SH-SY5Y (cell line): Measurements from ENCODE around the gene ASB8.

Experiments
- GATA2 ChIP-seq: IDR thresholded peaks from 2 replicates; pipeline ENCODE4 v1.6.1; 2011; ENCODE audit warnings: mild to moderate bottlenecking, low read depth, low read length
- GATA3 ChIP-seq: IDR thresholded peaks from 2 replicates; pipeline ENCODE4 v1.6.1; 2011; ENCODE audit warnings: low read depth, mild to moderate bottlenecking, low read length, moderate library complexity

ASB8 gene

DNA sequence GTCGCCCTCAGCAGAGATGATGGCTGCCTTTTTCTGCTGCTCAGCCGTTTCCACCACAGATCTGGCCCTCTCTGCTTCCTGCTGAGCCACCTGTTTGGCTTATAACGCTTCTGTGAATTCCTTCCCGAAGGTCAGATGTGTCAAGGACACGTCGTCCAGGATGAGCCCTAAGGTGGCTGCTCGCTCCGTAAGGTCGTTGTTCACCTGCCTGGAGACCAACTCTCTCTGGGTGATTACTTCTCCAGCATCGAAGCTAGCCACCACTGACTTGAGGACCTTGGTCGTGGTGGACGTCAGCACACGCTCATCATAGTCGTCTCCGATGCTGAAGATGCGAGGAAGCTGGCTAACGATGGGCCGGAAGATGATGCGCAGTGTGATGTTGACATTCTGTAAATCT is 11.7 kb upstream of the ASB8 start:
- no peak for TF ChIP-seq GATA3
- TF ChIP-seq GATA2, result no peak

- TF ChIP-seq GATA3 (no peak), GATA2 (no peak)
These were observed 8.0 kb upstream of the ASB8 start for GRCh38 chr12:48165089-48165981.

GRCh38 chr12:48164451-48164850 is 7.1 kb upstream of the ASB8 start:
- TF ChIP-seq GATA2 (no peak), GATA3 (no peak)

GRCh38 chr12:48163150-48163747 is 5.9 kb upstream of the ASB8 start:
- TF ChIP-seq GATA3 (no peak), GATA2 (no peak)

- TF ChIP-seq GATA3 (no peak), GATA2 (no peak)
These were observed 3.5 kb upstream of the ASB8 start for GRCh38 chr12:48160807-48161206.

DNA sequence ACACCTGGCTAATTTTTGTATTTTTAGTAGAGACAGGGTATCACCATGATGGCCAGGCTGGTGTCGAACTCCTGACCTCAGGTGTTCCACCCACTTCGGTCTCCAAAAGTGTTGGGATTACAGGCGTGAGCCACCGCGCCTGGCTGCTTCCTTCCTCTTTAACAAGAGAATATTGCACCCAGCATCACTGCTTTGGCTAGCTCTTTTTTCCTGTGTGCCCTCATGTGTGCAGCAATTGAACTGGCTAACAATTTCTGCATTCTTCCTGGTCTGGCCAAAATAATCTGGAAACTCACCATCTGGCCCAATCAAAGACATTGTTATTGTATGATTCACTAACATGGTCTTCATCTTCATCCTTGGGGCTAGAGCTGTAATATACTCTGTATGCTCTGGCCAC is 2.7 kb upstream of the ASB8 start:
- TF ChIP-seq GATA2 (no peak), GATA3 (no peak)

DNA sequence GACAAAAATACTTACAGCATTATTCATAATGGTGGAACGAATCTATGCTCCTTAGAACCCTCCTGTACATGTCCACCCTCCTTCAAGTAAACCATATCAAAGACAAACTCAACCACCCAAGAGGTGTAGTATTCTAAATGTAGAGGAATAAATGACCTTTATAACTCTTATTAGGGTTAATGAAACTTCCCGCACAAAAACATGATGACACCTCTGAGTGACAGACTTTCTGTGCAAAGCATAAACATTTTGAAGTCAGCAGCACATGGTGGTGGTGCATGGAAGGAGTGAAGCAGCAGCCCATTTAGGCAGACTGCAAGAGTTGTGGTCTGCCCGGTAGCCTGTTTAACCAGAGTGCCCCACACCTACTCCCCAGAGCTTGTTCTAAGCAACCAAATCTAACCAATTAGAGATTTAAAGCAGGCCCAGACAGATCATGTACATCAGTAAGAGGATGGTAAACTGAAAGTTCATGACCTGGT is 615 bp upstream of the ASB8 start:
- no peak for TF ChIP-seq GATA3
- no peak for TF ChIP-seq GATA2

GRCh38 chr12:48156652-48157017 is 680 bp downstream of the ASB8 start:
- no peak for TF ChIP-seq GATA3
- no peak for TF ChIP-seq GATA2

- TF ChIP-seq GATA2, result no peak
- no peak for TF ChIP-seq GATA3
These were observed 6.1 kb downstream of the ASB8 start for GRCh38 chr12:48151103-48151771.

DNA sequence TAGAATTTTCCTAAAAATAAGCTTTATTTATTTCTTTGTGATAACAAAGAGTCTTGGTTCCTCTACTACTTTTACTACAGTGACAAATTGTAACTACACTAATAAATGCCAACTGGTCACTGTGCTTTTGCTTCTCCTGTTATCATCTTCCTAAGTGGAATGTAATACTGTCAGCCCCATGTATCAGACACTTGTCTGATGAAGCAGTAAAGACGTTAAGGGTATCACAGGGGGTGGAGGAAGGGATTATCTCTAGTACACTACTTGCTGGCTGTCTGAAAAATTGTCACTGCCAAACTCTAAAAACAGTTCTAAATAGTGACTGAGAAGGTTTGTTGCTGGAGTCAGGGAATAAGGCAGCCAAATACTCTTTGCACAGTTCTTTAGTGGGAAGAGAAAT is 11.3 kb downstream of the ASB8 start:
- TF ChIP-seq GATA3 (no peak), GATA2 (no peak)

DNA sequence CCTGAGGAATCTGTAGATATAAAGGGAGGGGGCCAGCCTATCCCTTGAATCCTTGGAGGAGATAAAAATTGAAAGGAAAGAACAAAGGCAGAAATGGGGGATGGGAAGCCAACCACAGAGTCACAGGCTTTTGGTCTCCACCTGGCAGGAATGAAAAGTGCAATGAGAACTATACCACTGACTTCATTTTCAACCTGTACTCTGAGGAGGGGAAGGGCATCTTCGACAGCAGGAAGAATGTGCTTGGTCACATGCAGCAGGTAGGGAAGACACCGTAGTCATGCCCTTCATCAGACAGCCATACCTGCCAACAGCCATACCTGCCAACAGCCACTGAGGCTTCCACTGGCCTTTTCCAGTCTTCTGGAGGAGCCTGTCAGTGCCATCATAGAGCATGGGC is 13.4 kb downstream of the ASB8 start:
- no peak for TF ChIP-seq GATA3
- no peak for TF ChIP-seq GATA2

GRCh38 chr12:48142818-48143674 is 14.3 kb downstream of the ASB8 start:
- TF ChIP-seq GATA3, result no peak
- no peak for TF ChIP-seq GATA2

DNA sequence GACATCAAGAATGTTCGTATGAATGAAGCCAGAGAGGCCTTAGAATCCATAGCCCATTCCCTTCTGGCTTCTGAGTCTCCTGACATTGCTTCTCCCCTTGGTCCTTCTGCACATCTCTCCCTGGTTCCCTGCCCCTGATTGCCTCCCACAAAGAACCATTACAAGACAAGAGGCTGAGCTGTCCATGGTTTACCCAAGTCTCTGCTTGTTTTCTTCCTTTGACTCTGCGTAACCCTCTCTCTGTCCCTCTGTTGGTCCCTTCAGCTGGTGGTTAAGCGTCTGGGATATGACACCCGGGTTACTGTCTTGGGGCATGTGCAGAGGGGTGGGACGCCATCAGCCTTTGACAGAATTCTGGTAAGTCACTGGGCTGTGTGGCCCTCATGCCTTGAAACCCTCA is 22.3 kb downstream of the ASB8 start:
- no peak for TF ChIP-seq GATA3

GRCh38 chr12:48132826-48133225 is 24.5 kb downstream of the ASB8 start:
- TF ChIP-seq GATA3 (no peak), GATA2 (no peak)
